Mesothelial cell of epicardium (in vitro differentiated cells): Measurements from ENCODE around the gene ANKRD7. TPM values are rescaled to one million over a fixed set of nuclear protein-coding genes. Genes with fewer than 3 reads are reported as not detected.

Experiments used
- DNase-seq, 2 experiments: peaks; one replicate each; pipeline ENCODE4 v3.0.0; 2021; ENCODE audit warnings: low spot score in 2 of 2; ENCODE audit not compliant: unreplicated experiment in 2 of 2
- H3K27ac Mint-ChIP-seq: 2 replicates; pipeline ENCODE4 v1.8.0; 2021; ENCODE audit warnings: mixed read lengths
- H3K27me3 Mint-ChIP-seq: 2 replicates; pipeline ENCODE4 v1.8.0; 2021; ENCODE audit warnings: low read depth, mixed read lengths
- H3K36me3 Mint-ChIP-seq: 2 replicates; pipeline ENCODE4 v1.8.0; 2021; ENCODE audit warnings: mixed read lengths
- H3K4me1 Mint-ChIP-seq: 2 replicates; pipeline ENCODE4 v1.8.0; 2021; ENCODE audit warnings: mixed read lengths
- H3K4me3 Mint-ChIP-seq: 2 replicates; pipeline ENCODE4 v1.8.0; 2021; ENCODE audit warnings: mild to moderate bottlenecking, moderate library complexity, mixed read lengths
- H3K9me3 Mint-ChIP-seq: 2 replicates; pipeline ENCODE4 v1.8.0; 2021; ENCODE audit warnings: mixed read lengths
- CTCF ChIP-seq: fragments of 200-600 bp; sonication (generic); IDR thresholded peaks from one replicate; pipeline ENCODE4 v1.5.0; 2021; ENCODE audit warnings: antibody characterized with exemption; ENCODE audit not compliant: unreplicated experiment
- total RNA-seq: library from RNA; stranded (reverse); gene quantifications from 3 replicates; pipeline ENCODE4 v1.2.1, GENCODE V29; 2021

The ANKRD7 gene
- total RNA-seq, 1 donor from 2014 or later, result not detected

GRCh38 chr7:118195837-118196474 is 28.5 kb upstream of the ANKRD7 start:
- peaks cover 7% of the 10 kb centered on the region for H3K4me1 Mint-ChIP-seq
- H3K9me3 Mint-ChIP-seq, result no peaks in the 10 kb centered on the region
- H3K27ac Mint-ChIP-seq, result no peak overlapping the region
- H3K36me3 Mint-ChIP-seq, result peaks cover 11% of the 10 kb centered on the region
- TF ChIP-seq CTCF, result peak; percentile 77
- H3K4me3 Mint-ChIP-seq, result no peak overlapping the region
- no peaks in the 10 kb centered on the region for H3K27me3 Mint-ChIP-seq
- DNase-seq, result no peak

GRCh38 chr7:118202061-118202460 is 22.4 kb upstream of the ANKRD7 start:
- Mint-ChIP-seq H3K9me3 (no peaks in the 10 kb centered on the region), H3K27me3 (peaks cover 25% of the 10 kb centered on the region), H3K4me1 (peaks cover 6% of the 10 kb centered on the region), H3K4me3 (no peak overlapping the region), H3K27ac (no peak overlapping the region), H3K36me3 (no peaks in the 10 kb centered on the region)
- DNase-seq, result no peak
- TF ChIP-seq CTCF, result no peak

- Mint-ChIP-seq H3K27me3 (no peaks in the 10 kb centered on the region), H3K36me3 (no peaks in the 10 kb centered on the region), H3K9me3 (peaks cover 5% of the 10 kb centered on the region), H3K4me3 (no peak overlapping the region), H3K27ac (no peak overlapping the region), H3K4me1 (peaks cover 10% of the 10 kb centered on the region)
- no peak for DNase-seq
- no peak for TF ChIP-seq CTCF
These were observed 10.3 kb upstream of the ANKRD7 start for GRCh38 chr7:118214051-118214832.

- no peak for TF ChIP-seq CTCF
- no peak overlapping the region for H3K27ac Mint-ChIP-seq
- no peak overlapping the region for H3K4me3 Mint-ChIP-seq
- no peaks in the 10 kb centered on the region for H3K36me3 Mint-ChIP-seq
- no peak for DNase-seq
- H3K9me3 Mint-ChIP-seq, result peaks cover 5% of the 10 kb centered on the region
- peaks cover 10% of the 10 kb centered on the region for H3K4me1 Mint-ChIP-seq
- no peaks in the 10 kb centered on the region for H3K27me3 Mint-ChIP-seq
These were observed 9.7 kb upstream of the ANKRD7 start for GRCh38 chr7:118214833-118215182.

GRCh38 chr7:118217210-118217619 is 7.3 kb upstream of the ANKRD7 start:
- no peaks in the 10 kb centered on the region for H3K27me3 Mint-ChIP-seq
- H3K36me3 Mint-ChIP-seq, result no peaks in the 10 kb centered on the region
- H3K9me3 Mint-ChIP-seq, result peaks cover 5% of the 10 kb centered on the region
- no peak for DNase-seq
- peaks cover 10% of the 10 kb centered on the region for H3K4me1 Mint-ChIP-seq
- TF ChIP-seq CTCF, result no peak
- H3K27ac Mint-ChIP-seq, result no peak overlapping the region
- H3K4me3 Mint-ChIP-seq, result no peak overlapping the region
